OCI-LY3 (cell line): ENCODE data around the gene FTCDNL1.

Source experiments
- H2AFZ ChIP-seq: fragments of 200-600, 300-600 bp; shearing (Covaris generic); 2 replicates; pipeline ENCODE4 v1.6.0; 2014; ENCODE audit warnings: antibody characterized with exemption, low read depth, low read length
- H3K27ac ChIP-seq: fragments of 200-600, 300-600 bp; sonication (generic); 2 replicates; pipeline ENCODE4 v1.5.1; 2014; ENCODE audit warnings: mild to moderate bottlenecking, low read length, moderate library complexity, mixed read lengths
- H3K27me3 ChIP-seq: fragments of 200-600, 300-600 bp; sonication (generic); 2 replicates; pipeline ENCODE4 v1.6.1; 2014; ENCODE audit warnings: low read depth, low read length, mixed read lengths
- H3K36me3 ChIP-seq: fragments of 200-600, 300-600 bp; sonication (generic); replicated peaks from 2 replicates; pipeline ENCODE3; 2014; ENCODE audit warnings: low read depth, low read length, mixed read lengths
- H3K4me1 ChIP-seq: fragments of 300-600, 200-600 bp; sonication (generic); 2 replicates; pipeline ENCODE4 v1.6.1; 2014; ENCODE audit warnings: low read length, mixed read lengths
- H3K4me2 ChIP-seq: fragments of 200-600, 300-600 bp; sonication (generic); 2 replicates; pipeline ENCODE4 v1.6.1; 2014; ENCODE audit warnings: low read length, mixed read lengths
- H3K4me3 ChIP-seq: fragments of 300-600, 200-600 bp; sonication (generic); 2 replicates; pipeline ENCODE4 v1.5.1; 2014; ENCODE audit warnings: antibody characterized with exemption, mild to moderate bottlenecking, low read length, moderate library complexity
- H3K79me2 ChIP-seq: fragments of 300-600, 200-600 bp; shearing (Covaris generic); 2 replicates; pipeline ENCODE4 v1.6.1; 2014; ENCODE audit warnings: mild to moderate bottlenecking, low read length, mixed read lengths
- H3K9ac ChIP-seq: fragments of 300-600, 200-600 bp; shearing (Covaris generic); 2 replicates; pipeline ENCODE4 v1.6.0; 2014; ENCODE audit warnings: mild to moderate bottlenecking, low read length, moderate library complexity
- H3K9me3 ChIP-seq: fragments of 200-600, 300-600 bp; shearing (Covaris generic); 2 replicates; pipeline ENCODE4 v1.6.1; 2014; ENCODE audit warnings: low read length, mixed read lengths; ENCODE audit not compliant: insufficient read depth
- H4K20me1 ChIP-seq: fragments of 200-600, 300-600 bp; sonication (generic); 2 replicates; pipeline ENCODE4 v1.6.1; 2016; ENCODE audit warnings: low read length, mixed read lengths; ENCODE audit not compliant: insufficient read depth
- CTCF ChIP-seq: fragments of 200-600, 300-600 bp; sonication (generic); IDR thresholded peaks from 2 replicates; pipeline ENCODE4 v1.5.1; 2014; ENCODE audit warnings: antibody characterized with exemption, low read length, low read depth
- EZH2phosphoT487 ChIP-seq: fragments of 200-600 bp; shearing (Covaris generic); IDR thresholded peaks from 2 replicates; pipeline ENCODE4 v1.6.1; 2018; ENCODE audit warnings: antibody characterized with exemption, mixed run types, low read depth

The FTCDNL1 gene

GRCh38 chr2:199744724-199745123 is 106.3 kb downstream of the FTCDNL1 start:
- no peak overlapping the region for H3K4me3 ChIP-seq
- H3K36me3 ChIP-seq, result no peaks in the 10 kb centered on the region
- no peak overlapping the region for H3K9ac ChIP-seq
- TF ChIP-seq CTCF (no peak), EZH2phosphoT487 (no peak)
- H3K79me2 ChIP-seq, result no peaks in the 10 kb centered on the region
- H2AFZ ChIP-seq, result no peak overlapping the region
- H4K20me1 ChIP-seq, result no peaks in the 10 kb centered on the region
- H3K27me3 ChIP-seq, result peaks cover 14% of the 10 kb centered on the region
- peaks cover 3% of the 10 kb centered on the region for H3K4me1 ChIP-seq
- H3K4me2 ChIP-seq, result no peak overlapping the region
- no peak overlapping the region for H3K27ac ChIP-seq
- no peaks in the 10 kb centered on the region for H3K9me3 ChIP-seq

- Histone ChIP-seq H3K4me2 (no peak overlapping the region), H3K4me1 (peaks cover 3% of the 10 kb centered on the region), H4K20me1 (no peaks in the 10 kb centered on the region), H3K27me3 (peaks cover 14% of the 10 kb centered on the region), H2AFZ (no peak overlapping the region), H3K79me2 (no peaks in the 10 kb centered on the region), H3K36me3 (no peaks in the 10 kb centered on the region), H3K27ac (no peak overlapping the region), H3K9ac (no peak overlapping the region), H3K9me3 (no peaks in the 10 kb centered on the region), H3K4me3 (no peak overlapping the region)
- TF ChIP-seq CTCF (no peak), EZH2phosphoT487 (no peak)
Observed at GRCh38 chr2:199744260-199744659, 106.7 kb downstream of the FTCDNL1 start.

GRCh38 chr2:199743415-199744120 is 107.4 kb downstream of the FTCDNL1 start:
- no peak overlapping the region for H2AFZ ChIP-seq
- H3K9me3 ChIP-seq, result no peaks in the 10 kb centered on the region
- H3K4me2 ChIP-seq, result no peak overlapping the region
- no peaks in the 10 kb centered on the region for H3K79me2 ChIP-seq
- no peak overlapping the region for H3K4me3 ChIP-seq
- no peaks in the 10 kb centered on the region for H3K36me3 ChIP-seq
- no peaks in the 10 kb centered on the region for H4K20me1 ChIP-seq
- peaks cover 14% of the 10 kb centered on the region for H3K27me3 ChIP-seq
- no peak overlapping the region for H3K9ac ChIP-seq
- no peak for TF ChIP-seq CTCF
- TF ChIP-seq EZH2phosphoT487, result no peak
- H3K4me1 ChIP-seq, result peaks cover 3% of the 10 kb centered on the region
- no peak overlapping the region for H3K27ac ChIP-seq

GRCh38 chr2:199742884-199743283 is 108.1 kb downstream of the FTCDNL1 start:
- H3K9me3 ChIP-seq, result no peaks in the 10 kb centered on the region
- H2AFZ ChIP-seq, result no peak overlapping the region
- H4K20me1 ChIP-seq, result no peaks in the 10 kb centered on the region
- no peak overlapping the region for H3K4me3 ChIP-seq
- H3K9ac ChIP-seq, result no peak overlapping the region
- H3K27me3 ChIP-seq, result peaks cover 21% of the 10 kb centered on the region
- H3K4me1 ChIP-seq, result peaks cover 3% of the 10 kb centered on the region
- no peak overlapping the region for H3K27ac ChIP-seq
- no peaks in the 10 kb centered on the region for H3K79me2 ChIP-seq
- no peaks in the 10 kb centered on the region for H3K36me3 ChIP-seq
- TF ChIP-seq EZH2phosphoT487 (no peak), CTCF (no peak)
- no peak overlapping the region for H3K4me2 ChIP-seq
